Adrenal gland (tissue), 19 donors: Measurements from ENCODE around the gene ATG2B. TPM values are rescaled to one million over a fixed set of nuclear protein-coding genes. Genes with fewer than 3 reads are reported as not detected.

ENCODE experiments used
- DNase-seq, 7 donors: peaks; one replicate each; pipeline ENCODE4 v3.0.0-alpha.2; 2019 to 2020
- H3K27ac ChIP-seq, 5 donors: fragments of 200-600 bp; sonication (generic) in 4 of 5; 1 replicate in 3 of 5; 2 replicates in 2 of 5; pipeline versions ENCODE4 v1.5.1 to v1.8.0; 2016 to 2020; ENCODE audit warnings: mild to moderate bottlenecking in 1 of 5
- H3K27me3 ChIP-seq: fragments of 200-600 bp; 2 replicates; pipeline ENCODE4 v1.8.0; 2021
- H3K36me3 ChIP-seq, 2 donors: fragments of 200-600 bp; replicated peaks in 1 of 2; 1 replicate in 1 of 2; 2 replicates in 1 of 2; pipeline versions ENCODE4 v1.5.1 to v1.8.0; 2018 to 2022
- H3K4me1 ChIP-seq, 2 donors: fragments of 200-600 bp; replicated peaks in 1 of 2; 1 replicate in 1 of 2; 2 replicates in 1 of 2; pipeline versions ENCODE4 v1.5.1 to v1.8.0; 2018 to 2021
- H3K4me3 ChIP-seq, 4 donors: fragments of 200-600 bp; sonication (generic) in 3 of 4; one replicate each; pipeline ENCODE4 v1.5.1; 2016 to 2018
- H3K9me3 ChIP-seq, 3 donors: fragments of 200-600 bp; sonication (generic) in 1 of 3; replicated peaks in 1 of 3; 1 replicate in 2 of 3; 2 replicates in 1 of 3; pipeline versions ENCODE4 v1.5.1 to v1.8.0; 2016 to 2021
- CTCF ChIP-seq, 6 experiments: fragments of 450-650 bp in 4 of 6; fragments of 200-600 bp in 2 of 6; sonication (generic) in 1 of 6; IDR thresholded peaks; 1 replicate in 5 of 6; 2 replicates in 1 of 6; pipeline versions ENCODE4 v1.5.1 to v1.8.0; 2016 to 2021; ENCODE audit warnings: antibody characterized with exemption in 6 of 6, mild to moderate bottlenecking in 2 of 6, moderate library complexity in 1 of 6
- POLR2A ChIP-seq, 2 donors: fragments of 450-650 bp; IDR thresholded peaks; one replicate each; pipeline ENCODE4 v1.6.1; 2017; ENCODE audit warnings: antibody characterized with exemption in 2 of 2, mild to moderate bottlenecking in 2 of 2, moderate library complexity in 1 of 2
- WGBS, 4 donors: extraction: QIAGEN DNeasy Blood & Tissue Kit in 2 of 4; methylation state at CpG; one replicate each; pipeline versions ENCODE4 v1.1.5 to v1.1.7; 2013 to 2017; 5-methylcytosine and 5-hydroxymethylcytosine counted together
- intact Hi-C, 2 donors: fragments of 100-400 bp; cut with DNase I; formaldehyde crosslinking; loops; one replicate each; pipeline versions ENCODE4 v1.14.1 to v1.15.0; 2022 to 2023
- long read RNA-seq, 10 donors: library from polyadenylated mRNA in 3 of 10; unstranded in 2 of 10; stranded (forward) in 1 of 10; transcript quantifications; one replicate each; pipeline ENCODE4 v2.0.0 and lab custom pipeline, GENCODE V29; 2021 to 2026
- polyA plus RNA-seq, 3 donors: library from polyadenylated mRNA; stranded (reverse); fragments of 200-250 nt in 2 of 3; fragments of 350-450 nt in 1 of 3; fragmentation: Illumina TruSeq in 1 of 3; extraction: RNeasy Lipid Tissue Mini Kit (QIAGEN cat#74804) in 1 of 3; gene quantifications; one replicate each; pipeline ENCODE4 v1.2.3, GENCODE V29; 2013 to 2014
- total RNA-seq, 9 donors: library from RNA; depleted of rRNA in 4 of 9; stranded (reverse); fragments of >200 nt in 4 of 9; fragments of 120-200 nt in 1 of 9; fragmentation: NEBNext Ultra II Directional in 1 of 9; extraction: Animal tissue kit (Norgen Biotek cat#: 25700) in 1 of 9; gene quantifications; one replicate each; pipeline versions ENCODE4 v1.1.0 to v1.2.4, GENCODE V29; 2013 to 2023
- donor health status: healthy with polysubstance abuse.
- donor health status: Bipolar disorder and iron deficiency.
- donor health status: DM: yes; HTN: yes; CAD: no.
- donor health status: DM: no; HTN: no; CAD: no.
- donor health status: DM: no; HTN: no; CAD: no.
- donor health status: DM: yes; HTN: yes; CAD: no.

ATG2B gene
- total RNA-seq (10 to 100 TPM; 11.8 to 34.8 (median 21.6) TPM), polyA plus RNA-seq (10 to 100 TPM in 1 of 3 donors, 1 to 10 TPM in 2; 8.3 to 19.5 (median 8.8) TPM)
- long read RNA-seq, donor 1, result 0 reads
- long read RNA-seq, donor 2, result 0 reads
- long read RNA-seq, donor 3, result 0 reads
- long read RNA-seq, donor 4, partial matches to known transcripts, result 2 of 4 reads
- long read RNA-seq, donor 4, other reads (novel, unspliced or antisense), result 2 of 4 reads
- long read RNA-seq, donor 5, full-length matches to known transcripts, result 2 of 3 reads
- long read RNA-seq, donor 5, partial matches to known transcripts, result 1 of 3 reads
- long read RNA-seq, donor 5, other reads (novel, unspliced or antisense), result 0 of 3 reads
- long read RNA-seq, donor 6, partial matches to known transcripts, result 2 of 4 reads
- long read RNA-seq, donor 6, other reads (novel, unspliced or antisense), result 2 of 4 reads
- long read RNA-seq, donor 7, result 0 reads
- long read RNA-seq, donor 8, partial matches to known transcripts, result 99 of 108 reads
- long read RNA-seq, donor 8, other reads (novel, unspliced or antisense), result 9 of 108 reads
- long read RNA-seq, donor 9, result 0 reads
- long read RNA-seq, donor 10, partial matches to known transcripts, result 48 of 58 reads
- long read RNA-seq, donor 10, other reads (novel, unspliced or antisense), result 10 of 58 reads

DNA sequence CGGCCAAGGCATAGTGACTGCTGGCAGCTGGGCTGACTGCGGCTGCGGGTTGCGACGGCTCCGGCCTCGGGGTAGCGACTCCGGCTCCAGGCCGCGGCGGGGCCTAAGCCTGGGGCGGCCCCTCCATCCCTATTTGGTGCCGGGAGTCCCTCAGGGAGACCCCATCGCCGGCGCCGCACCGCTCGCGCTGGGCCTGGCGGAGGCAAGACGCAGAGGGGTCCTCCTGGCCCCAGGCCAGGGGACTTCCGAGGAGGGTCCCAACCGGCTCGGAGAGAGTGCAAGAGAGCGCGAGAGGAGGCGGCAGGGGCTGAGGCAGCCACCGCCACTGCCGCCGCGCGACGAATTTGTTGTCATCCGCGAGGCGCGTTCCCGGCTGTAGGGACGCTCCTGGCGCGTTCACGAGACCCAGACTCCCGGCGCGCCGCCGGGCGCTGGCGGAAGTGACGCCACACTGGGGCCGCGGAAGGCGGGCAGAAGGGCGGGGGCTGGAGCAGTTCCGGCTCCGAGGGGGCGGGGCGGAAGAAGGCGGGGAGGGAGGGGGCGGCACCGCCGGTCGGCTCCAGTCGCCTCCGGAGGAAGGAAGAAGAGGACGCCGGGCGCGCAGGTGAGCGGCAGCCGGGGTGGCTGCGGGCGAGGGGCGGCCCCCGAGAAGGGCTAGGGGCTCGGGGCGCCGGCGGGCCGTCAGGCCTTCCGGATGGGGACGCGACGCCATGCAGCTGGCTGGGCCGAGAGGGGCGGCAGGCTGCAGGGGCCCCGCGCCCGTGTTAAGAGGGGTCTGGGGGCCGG lies at the start of gene ATG2B, which contains the start of gene GSKIP:
Gene ATG2B (minus strand): TSS at position 377 of the 786 bp plus-strand sequence. CDS start 365 bp downstream, at position 12.
Gene GSKIP (plus strand): TSS at position 562 of the 786 bp plus-strand sequence. CDS start 18,722 bp downstream, outside the sequence.
- Histone ChIP-seq H3K36me3 (no peaks in the 10 kb centered on the region), H3K27me3 (no peaks in the 10 kb centered on the region), H3K27ac (peak within 1 kb of the TSS; percentile 77 to 97 (median 94)), H3K4me1 (peaks cover 11 to 44% of the 10 kb centered on the region in 2 donors), H3K4me3 (peak within 1 kb of the TSS; percentile 58 to 99 (median 94)), H3K9me3 (no peaks in the 10 kb centered on the region)
- WGBS, 4 donors, result 0 to 1% (median 0%) methylated on average over 21 to 92 of the region's 92 CpGs
- intact Hi-C loops, result no loop called here
- DNase-seq, result peak; percentile 92 to 97 (median 95)
- peak; percentile 48 to 90 for TF ChIP-seq POLR2A (IDR thresholded peaks at IDR 0.05)
- no peak for TF ChIP-seq CTCF (IDR thresholded peaks at IDR 0.05)

DNA sequence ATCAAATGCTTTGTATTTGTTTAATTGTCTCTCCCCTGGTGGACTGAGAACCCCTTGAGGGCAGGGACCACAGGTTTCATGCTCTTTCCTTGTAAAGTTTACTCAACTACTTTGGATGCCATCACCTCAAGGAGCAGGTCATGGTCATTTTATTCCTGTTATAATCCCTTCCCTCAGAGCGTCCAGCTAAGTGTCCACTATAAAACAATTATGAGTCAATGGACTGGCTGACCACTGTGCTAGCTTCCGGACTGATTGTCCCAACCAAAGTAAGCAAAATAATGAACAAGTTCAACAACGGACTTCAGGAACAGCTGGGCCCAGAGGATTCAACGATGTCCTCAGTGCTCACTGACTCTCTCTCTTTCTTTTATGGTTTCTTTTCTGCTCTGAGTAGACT lies 47.0 kb upstream of the ATG2B start:
- no peak for DNase-seq
- intact Hi-C loops, result loop anchor here in 1 of 2 donors (10.0 kb wide), 1 partner anchor 305 kb away; no protein-coding TSS in a partner anchor
- no peak overlapping the region for H3K4me3 ChIP-seq
- TF ChIP-seq POLR2A (IDR thresholded peaks at IDR 0.05), result no peak
- TF ChIP-seq CTCF (IDR thresholded peaks at IDR 0.05), result no peak
- peaks cover 0 to 8% of the 10 kb centered on the region in 2 donors for H3K4me1 ChIP-seq
- H3K36me3 ChIP-seq, result no peaks in the 10 kb centered on the region
- no peaks in the 10 kb centered on the region for H3K9me3 ChIP-seq
- WGBS, 4 donors, result 68 to 89% (median 77%) methylated on average over 4 of the region's 4 CpGs
- H3K27me3 ChIP-seq, result no peaks in the 10 kb centered on the region
- H3K27ac ChIP-seq, result peak overlapping the region in 2 of 5 donors; percentile 72 to 77

DNA sequence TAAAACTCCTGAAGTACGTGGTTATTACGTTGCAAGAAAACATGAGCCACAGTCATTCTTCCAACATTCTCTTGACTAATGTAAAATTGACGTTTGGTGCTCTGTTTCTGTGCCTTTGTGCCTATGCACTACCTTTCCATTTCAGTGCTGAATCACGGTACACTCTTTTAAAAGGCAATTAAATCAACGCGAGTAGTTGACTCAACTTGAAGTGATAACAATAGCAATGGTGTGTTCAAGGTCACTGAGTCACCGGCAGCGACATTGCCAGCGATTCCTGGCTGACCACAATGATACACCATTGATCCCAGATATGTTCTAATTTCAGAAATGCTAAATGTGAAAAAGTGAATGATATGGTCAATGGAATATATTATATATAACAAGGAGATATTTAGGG lies 46.6 kb upstream of the ATG2B start:
- H3K9me3 ChIP-seq, result no peaks in the 10 kb centered on the region
- intact Hi-C loops, result loop anchor here in 1 of 2 donors (10.0 kb wide), 1 partner anchor 305 kb away; no protein-coding TSS in a partner anchor
- TF ChIP-seq POLR2A (IDR thresholded peaks at IDR 0.05) (no peak), CTCF (IDR thresholded peaks at IDR 0.05) (no peak)
- DNase-seq, result peak; percentile 48 to 88 (median 80)
- H3K4me3 ChIP-seq, result no peak overlapping the region
- no peaks in the 10 kb centered on the region for H3K36me3 ChIP-seq
- WGBS, 4 donors, result 47 to 58% (median 50%) methylated on average over 9 of the region's 9 CpGs
- H3K27me3 ChIP-seq, result no peaks in the 10 kb centered on the region
- H3K4me1 ChIP-seq, result peaks cover 0 to 8% of the 10 kb centered on the region in 2 donors
- peak overlapping the region in 2 of 5 donors; percentile 72 to 77 for H3K27ac ChIP-seq
